K562 (cell line): Measurements from ENCODE around the gene HEMGN. TPM values are rescaled to one million over a fixed set of nuclear protein-coding genes. Genes with fewer than 3 reads are reported as not detected.

Source experiments
- ATAC-seq: fragments of 200-7000 bp; cut with Tn5 transposase; 3 replicates; pipeline ENCODE4 v1.9.1; 2020; ENCODE audit warnings: moderate library complexity
- BruUV-seq: library from RNA; stranded (reverse); fragments of 400-500 nt; replicated peaks from 2 replicates; lab custom pipeline; 2021; lab: Mats Ljungman, UMichigan
- CTCF ChIA-PET: fragments of 300-600 bp; formaldehyde crosslinking; extraction: SDS; loops from one replicate; lab custom pipeline; 2021; ENCODE audit warnings: low intra/inter-chr PET ratio; lab: Yijun Ruan, JAX
- POLR2A ChIA-PET: fragments of 300-600, 350-650 bp; sonication (Branson Sonifier 250); formaldehyde crosslinking; extraction: SDS; loops from one replicate; lab custom pipeline; 2021; ENCODE audit warnings: antibody characterized with exemption, inconsistent platforms; lab: Yijun Ruan, JAX
- DNase-seq, 4 experiments: peaks; one replicate each; pipeline versions ENCODE4 v3.0.0 to v3.0.0-alpha.2; 2011 to 2018; ENCODE audit warnings: low spot score in 3 of 4, mixed read lengths in 3 of 4; ENCODE audit errors: extremely low read depth in 1 of 4
- FAIRE-seq: peaks from 2 replicates; lab custom pipeline; 2011; peaks lifted over from hg19 to GRCh38; lab: Jason Lieb, UNC
- H2AFZ ChIP-seq: 2 replicates; pipeline ENCODE4 v1.6.0; 2011; ENCODE audit warnings: low read depth, low read length, control low read depth, inconsistent platforms
- H3K27ac ChIP-seq: fragments of 200-600 bp; 3 replicates; pipeline ENCODE4 v1.8.0; 2011; ENCODE audit warnings: low read depth, mild to moderate bottlenecking, control low read depth, inconsistent platforms, low read length, moderate library complexity, mixed read lengths; ENCODE audit errors: extremely low read depth
- H3K27me3 ChIP-seq, 2 experiments: fragments of 300-600 bp in 1 of 2; 2 replicates in 1 of 2; 3 replicates in 1 of 2; pipeline versions ENCODE4 v1.6.0 to v1.8.0; 2011; ENCODE audit warnings: inconsistent platforms in 2 of 2, low read length in 2 of 2, mild to moderate bottlenecking in 1 of 2, mixed read lengths in 1 of 2, moderate library complexity in 1 of 2; ENCODE audit not compliant: control insufficient read depth in 2 of 2, insufficient read depth in 2 of 2
- H3K36me3 ChIP-seq: fragments of 300-600 bp; 3 replicates; pipeline ENCODE4 v1.8.0; 2011; ENCODE audit warnings: mild to moderate bottlenecking, low read length, inconsistent platforms; ENCODE audit not compliant: control insufficient read depth, insufficient read depth
- H3K4me1 ChIP-seq, 2 experiments: fragments of 200-600 bp in 1 of 2; replicated peaks in 1 of 2; 2 replicates in 1 of 2; 3 replicates in 1 of 2; pipeline versions ENCODE4 v1.5.1 to v1.8.0; 2011; ENCODE audit warnings: inconsistent platforms in 2 of 2, low read length in 2 of 2, mild to moderate bottlenecking in 1 of 2, mixed read lengths in 1 of 2, moderate library complexity in 1 of 2; ENCODE audit not compliant: control insufficient read depth in 2 of 2, insufficient read depth in 2 of 2
- H3K4me2 ChIP-seq: 2 replicates; pipeline ENCODE4 v1.6.1; 2011; ENCODE audit warnings: low read length, control low read depth, inconsistent platforms, mixed read lengths; ENCODE audit not compliant: insufficient read depth
- H3K4me3 ChIP-seq: fragments of 200-600 bp; sonication (generic), shearing (Covaris generic); 2 replicates; pipeline ENCODE4 v1.5.1; 2016; ENCODE audit warnings: control low read depth, inconsistent platforms
- H3K79me2 ChIP-seq: fragments of 200-600 bp; 3 replicates; pipeline ENCODE4 v1.8.0; 2011; ENCODE audit warnings: low read length, inconsistent platforms; ENCODE audit not compliant: control insufficient read depth, insufficient read depth
- H3K9ac ChIP-seq, 2 experiments: 2 replicates each; pipeline versions ENCODE4 v1.6.0 to v1.6.1; 2011; ENCODE audit warnings: low read depth in 2 of 2, low read length in 2 of 2, control low read depth in 1 of 2, inconsistent platforms in 1 of 2, mild to moderate bottlenecking in 1 of 2, mixed read lengths in 1 of 2; ENCODE audit not compliant: insufficient read depth in 1 of 2
- H3K9me1 ChIP-seq: one replicate; pipeline ENCODE4 v1.6.0; 2011; ENCODE audit warnings: inconsistent platforms, mild to moderate bottlenecking, low read length, moderate library complexity; ENCODE audit not compliant: control insufficient read depth, insufficient read depth
- H3K9me3 ChIP-seq: replicated peaks from 2 replicates; pipeline ENCODE4 v1.5.1; 2011; ENCODE audit warnings: low read depth, low read length, inconsistent platforms; ENCODE audit not compliant: control insufficient read depth, insufficient read depth
- H4K20me1 ChIP-seq: replicated peaks from 2 replicates; pipeline ENCODE4 v1.6.1; 2011; ENCODE audit warnings: low read length, inconsistent platforms, mixed read lengths; ENCODE audit not compliant: control insufficient read depth, insufficient read depth
- CXXC5 ChIP-seq: fragments of 250-450 bp; sonication (Bioruptor Pico); IDR thresholded peaks from 2 replicates; pipeline ENCODE4 v1.8.0; 2022; ENCODE audit warnings: inconsistent platforms, mild to moderate bottlenecking, moderate library complexity
- MXD1 ChIP-seq: fragments of 250-450 bp; sonication (Bioruptor Pico); IDR thresholded peaks from 2 replicates; pipeline ENCODE4 v1.8.0; 2021; ENCODE audit warnings: borderline replicate concordance, mild to moderate bottlenecking, moderate library complexity; ENCODE audit not compliant: poor library complexity, severe bottlenecking
- PHF20 ChIP-seq: fragments of 450-650 bp; IDR thresholded peaks from 2 replicates; pipeline ENCODE4 v1.6.1; 2018; ENCODE audit not compliant: partially characterized antibody
- POLR2A ChIP-seq: fragments of 450-650 bp; conservative IDR thresholded peaks from 2 replicates; pipeline ENCODE4 v1.6.1; 2016
- STAT6 ChIP-seq: sonication (generic); formaldehyde crosslinking; IDR thresholded peaks from 2 replicates; pipeline ENCODE4 v1.8.1; 2023; ENCODE audit warnings: mild to moderate bottlenecking, missing genetic modification reagents
- WGBS: fragments of 100-300 bp; shearing (Covaris generic); methylation state at CpG from one replicate; pipeline ENCODE4 v1.1.6; 2016; ENCODE audit warnings: low coverage, mixed read lengths; ENCODE audit not compliant: insufficient coverage; ENCODE audit errors: missing lambda C conversion rate; 5-methylcytosine and 5-hydroxymethylcytosine counted together
- in situ Hi-C: fragments of 300-500 bp; cut with MboI; formaldehyde crosslinking; loops from 4 replicates; pipeline ENCODE4 v1.15.0; 2018; ENCODE audit warnings: inconsistent platforms, mixed read lengths
- intact Hi-C: fragments of 100-400 bp; cut with micrococcal nuclease; formaldehyde crosslinking; loops from 2 replicates; pipeline ENCODE4 v1.14.2; 2022
- polyA plus RNA-seq, 8 experiments: library from polyadenylated mRNA; depleted of rRNA in 4 of 8; stranded (reverse) in 5 of 8; unstranded in 3 of 8; fragments of >200 nt; fragmentation: Nextera tagmentation in 2 of 8; fragmentation: Illumina TruSeq in 1 of 8; extraction: Ambion mirVana in 2 of 8; extraction: Trizol in 1 of 8; gene quantifications; 2 replicates each; pipeline versions ENCODE4 v1.2.1 to v1.2.3, GENCODE V29; 2011 to 2014; ENCODE audit warnings: inconsistent platforms in 1 of 8, missing spikeins in 1 of 8
- total RNA-seq, 7 experiments: library from RNA; depleted of rRNA in 6 of 7; stranded (reverse); fragments of >200 nt in 6 of 7; fragmentation: Illumina TruSeq in 2 of 7; extraction: Trizol in 2 of 7; gene quantifications; 2 replicates each; pipeline versions ENCODE4 v1.2.1 to v1.2.3, GENCODE V29; 2011 to 2021; ENCODE audit warnings: low replicate concordance in 1 of 7

The HEMGN gene
- total and polyA plus RNA-seq, 9 of the 15 experiments (the other 6 are each of a cell fraction or from before 2014, with no cell fraction given), result 56.3 to 258 (median 137) TPM

DNA sequence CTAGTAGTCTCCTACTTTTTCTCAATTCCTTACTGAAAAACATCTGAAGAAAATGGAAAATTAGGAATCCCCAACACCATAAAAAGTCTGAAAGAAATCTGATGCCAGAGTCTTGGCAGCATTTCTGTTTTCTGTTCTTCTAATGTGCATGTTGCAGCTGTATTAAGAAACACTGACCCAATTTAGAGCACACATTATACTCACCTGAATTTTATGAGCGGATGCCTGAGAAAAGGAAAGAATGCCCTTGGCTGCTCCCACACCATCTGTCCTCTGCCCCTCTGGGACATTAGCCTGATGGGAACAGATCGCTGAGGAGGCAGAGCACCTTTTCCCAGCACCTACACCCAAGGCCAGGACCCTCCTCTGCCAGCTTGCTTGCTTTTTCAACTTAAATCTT, 31.0 kb upstream of the HEMGN start:
- Histone ChIP-seq H3K4me2 (no peak overlapping the region), H3K9me3 (no peaks in the 10 kb centered on the region), H3K36me3 (no peaks in the 10 kb centered on the region), H3K27me3 (no peaks in the 10 kb centered on the region), H3K4me1 (peaks cover 0 to 18% of the 10 kb centered on the region in 2 experiments; a peak in 2 of 5 replicates), H3K4me3 (no peak overlapping the region), H4K20me1 (no peaks in the 10 kb centered on the region), H3K79me2 (no peaks in the 10 kb centered on the region), H3K9ac (peak overlapping the region in 1 of 2 experiments; percentile 37; a peak in 1 of 4 replicates), H3K9me1 (no peaks in the 10 kb centered on the region), H2AFZ (peak overlapping the region; percentile 84; the same call in 1 of the 2 replicates), H3K27ac (no peak overlapping the region)
- intact Hi-C loops, result no loop called here
- no peak for TF ChIP-seq PHF20
- no peak for TF ChIP-seq STAT6 (CRISPR knock-in tag)
- TF ChIP-seq POLR2A, result no peak
- TF ChIP-seq MXD1, result no peak
- TF ChIP-seq CXXC5 (CRISPR knock-in tag), result no peak
- CTCF ChIA-PET, result no interaction called here
- DNase-seq (no peak), FAIRE-seq (no peak), ATAC-seq (no peak)
- WGBS, result 92% methylated on average over 2 of the region's 2 CpGs
- POLR2A ChIA-PET, result interaction anchor here (0.6 to 8.3 kb wide), 4 partner anchors 9 to 822 kb away, joined by 3 to 84 read pairs (median 4); partner anchors contain the start of gene ANP32B
- no TSS peak for BruUV-seq
- in situ Hi-C loops, result no loop called here
